OCI-LY1 (cell line): ENCODE data around the gene SF3B3.

ENCODE experiments used
- EZH2 ChIP-seq: fragments of 200-600 bp; sonication (generic), shearing (Covaris generic); IDR thresholded peaks from 2 replicates; pipeline ENCODE4 v1.8.0; 2017; ENCODE audit warnings: borderline replicate concordance, mixed run types, mild to moderate bottlenecking, antibody characterized with exemption, low read length, moderate library complexity, mixed read lengths
- TF ChIP-seq, protein P1 (sequence below): fragments of 200-600 bp; sonication (generic), shearing (Covaris generic); IDR thresholded peaks from 2 replicates; pipeline ENCODE4 v1.5.1; 2017; ENCODE audit warnings: mild to moderate bottlenecking, antibody characterized with exemption, low read length, moderate library complexity, mixed read lengths

DNA sequence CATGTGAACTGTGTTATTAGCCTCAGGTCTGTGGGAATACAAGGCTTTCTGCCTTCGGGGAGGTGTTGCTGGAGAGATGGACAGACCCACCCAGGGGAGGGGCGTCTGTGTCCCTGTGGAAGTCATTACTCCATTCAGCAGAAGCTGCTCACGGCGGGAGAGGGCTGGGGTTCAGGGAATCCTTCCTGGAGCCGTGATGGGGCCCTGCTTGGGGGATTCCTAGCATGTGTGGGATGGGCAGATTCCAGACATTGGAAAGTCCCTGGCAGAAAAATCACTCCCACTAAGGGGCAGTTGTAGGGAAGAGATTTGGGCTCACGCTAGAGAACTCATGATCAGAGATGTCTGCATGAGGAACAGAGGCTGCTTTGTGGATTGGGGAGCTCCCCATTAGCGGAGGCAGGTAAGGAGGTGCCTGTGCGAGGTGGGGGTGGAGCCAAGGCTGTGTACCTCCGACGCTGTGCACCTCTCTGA, 66.4 kb downstream of the SF3B3 start:
- TF ChIP-seq, protein P1, sequence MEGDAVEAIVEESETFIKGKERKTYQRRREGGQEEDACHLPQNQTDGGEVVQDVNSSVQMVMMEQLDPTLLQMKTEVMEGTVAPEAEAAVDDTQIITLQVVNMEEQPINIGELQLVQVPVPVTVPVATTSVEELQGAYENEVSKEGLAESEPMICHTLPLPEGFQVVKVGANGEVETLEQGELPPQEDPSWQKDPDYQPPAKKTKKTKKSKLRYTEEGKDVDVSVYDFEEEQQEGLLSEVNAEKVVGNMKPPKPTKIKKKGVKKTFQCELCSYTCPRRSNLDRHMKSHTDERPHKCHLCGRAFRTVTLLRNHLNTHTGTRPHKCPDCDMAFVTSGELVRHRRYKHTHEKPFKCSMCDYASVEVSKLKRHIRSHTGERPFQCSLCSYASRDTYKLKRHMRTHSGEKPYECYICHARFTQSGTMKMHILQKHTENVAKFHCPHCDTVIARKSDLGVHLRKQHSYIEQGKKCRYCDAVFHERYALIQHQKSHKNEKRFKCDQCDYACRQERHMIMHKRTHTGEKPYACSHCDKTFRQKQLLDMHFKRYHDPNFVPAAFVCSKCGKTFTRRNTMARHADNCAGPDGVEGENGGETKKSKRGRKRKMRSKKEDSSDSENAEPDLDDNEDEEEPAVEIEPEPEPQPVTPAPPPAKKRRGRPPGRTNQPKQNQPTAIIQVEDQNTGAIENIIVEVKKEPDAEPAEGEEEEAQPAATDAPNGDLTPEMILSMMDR: no peak
- TF ChIP-seq EZH2: no peak
